OCI-LY7 (cell line): ENCODE data around the gene SPRY2.

Experiments
- CTCF ChIP-seq: fragments of 200-600 bp; sonication (generic); conservative IDR thresholded peaks from 2 replicates; pipeline ENCODE4 v1.5.1; 2014; ENCODE audit warnings: mild to moderate bottlenecking, antibody characterized with exemption, low read length, moderate library complexity, mixed read lengths
- EZH2phosphoT487 ChIP-seq: fragments of 200-600 bp; sonication (generic); IDR thresholded peaks from 2 replicates; pipeline ENCODE4 v1.6.1; 2018; ENCODE audit warnings: low read depth, borderline replicate concordance, mild to moderate bottlenecking, mixed run types, antibody characterized with exemption, low read length, moderate library complexity, mixed read lengths

GRCh38 chr13:80389073-80390038 is 48.4 kb upstream of the SPRY2 start:
- no peak for TF ChIP-seq CTCF
- TF ChIP-seq EZH2phosphoT487, result no peak
